Fibroblast of pulmonary artery (primary cell): ENCODE results near the gene CYSLTR2.

ENCODE experiments used
- DNase-seq: peaks from one replicate; pipeline ENCODE4 v3.0.0-alpha.2; 2010; ENCODE audit warnings: low read depth
- H3K4me3 ChIP-seq: replicated peaks from 2 replicates; pipeline ENCODE4 v1.5.1; 2011; ENCODE audit warnings: low read depth, mild to moderate bottlenecking, control low read depth, low read length, moderate library complexity
- TF ChIP-seq, protein P1 (sequence below): IDR thresholded peaks from 2 replicates; pipeline ENCODE4 v1.5.1; 2011; ENCODE audit warnings: mild to moderate bottlenecking, control low read depth, low read length, inconsistent platforms; ENCODE audit errors: missing control alignments

The CYSLTR2 gene

DNA sequence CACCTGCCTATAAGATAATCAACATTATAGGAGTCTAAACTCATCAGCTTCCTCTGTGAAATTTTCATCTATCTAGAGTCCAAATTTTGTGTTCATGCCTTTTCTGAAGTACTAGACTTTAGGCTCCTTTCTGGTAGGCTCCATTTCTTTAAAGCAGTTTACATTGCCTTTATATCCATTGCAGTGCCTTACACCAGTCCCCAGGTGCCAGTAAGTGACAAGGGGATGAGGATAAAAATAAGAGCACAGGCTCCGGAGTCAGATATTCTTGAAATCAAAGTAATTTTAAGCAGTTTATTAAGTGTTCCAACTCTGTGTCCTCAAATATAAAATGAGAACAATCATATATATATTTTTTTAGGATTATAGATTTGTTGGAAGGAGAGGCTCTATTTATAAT, 10.6 kb upstream of the CYSLTR2 start:
- no peak for DNase-seq
- H3K4me3 ChIP-seq = no peak overlapping the region
- TF ChIP-seq, protein P1, sequence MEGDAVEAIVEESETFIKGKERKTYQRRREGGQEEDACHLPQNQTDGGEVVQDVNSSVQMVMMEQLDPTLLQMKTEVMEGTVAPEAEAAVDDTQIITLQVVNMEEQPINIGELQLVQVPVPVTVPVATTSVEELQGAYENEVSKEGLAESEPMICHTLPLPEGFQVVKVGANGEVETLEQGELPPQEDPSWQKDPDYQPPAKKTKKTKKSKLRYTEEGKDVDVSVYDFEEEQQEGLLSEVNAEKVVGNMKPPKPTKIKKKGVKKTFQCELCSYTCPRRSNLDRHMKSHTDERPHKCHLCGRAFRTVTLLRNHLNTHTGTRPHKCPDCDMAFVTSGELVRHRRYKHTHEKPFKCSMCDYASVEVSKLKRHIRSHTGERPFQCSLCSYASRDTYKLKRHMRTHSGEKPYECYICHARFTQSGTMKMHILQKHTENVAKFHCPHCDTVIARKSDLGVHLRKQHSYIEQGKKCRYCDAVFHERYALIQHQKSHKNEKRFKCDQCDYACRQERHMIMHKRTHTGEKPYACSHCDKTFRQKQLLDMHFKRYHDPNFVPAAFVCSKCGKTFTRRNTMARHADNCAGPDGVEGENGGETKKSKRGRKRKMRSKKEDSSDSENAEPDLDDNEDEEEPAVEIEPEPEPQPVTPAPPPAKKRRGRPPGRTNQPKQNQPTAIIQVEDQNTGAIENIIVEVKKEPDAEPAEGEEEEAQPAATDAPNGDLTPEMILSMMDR = no peak

DNA sequence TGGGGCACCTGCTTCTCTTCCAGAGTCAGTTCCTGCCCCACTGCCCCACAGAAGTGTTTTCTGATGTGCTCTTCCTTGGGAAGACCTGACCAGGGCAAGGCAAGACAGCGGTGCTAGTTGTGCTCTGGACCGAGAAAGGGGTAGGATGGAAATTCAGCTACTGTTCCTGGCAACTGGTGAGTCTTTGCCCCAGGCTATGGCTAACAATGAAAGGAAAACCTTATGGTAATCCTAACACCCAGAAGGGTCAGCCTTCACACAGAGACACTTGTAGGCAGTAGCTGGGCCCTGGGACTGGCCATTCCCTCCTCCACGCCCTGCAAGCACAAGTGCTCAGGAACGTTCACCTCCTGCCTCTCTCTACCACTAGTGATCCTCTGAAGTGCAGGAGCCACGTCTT, 9.6 kb upstream of the CYSLTR2 start:
- no peak overlapping the region for H3K4me3 ChIP-seq
- no peak for DNase-seq
- TF ChIP-seq, protein P1 = no peak

DNA sequence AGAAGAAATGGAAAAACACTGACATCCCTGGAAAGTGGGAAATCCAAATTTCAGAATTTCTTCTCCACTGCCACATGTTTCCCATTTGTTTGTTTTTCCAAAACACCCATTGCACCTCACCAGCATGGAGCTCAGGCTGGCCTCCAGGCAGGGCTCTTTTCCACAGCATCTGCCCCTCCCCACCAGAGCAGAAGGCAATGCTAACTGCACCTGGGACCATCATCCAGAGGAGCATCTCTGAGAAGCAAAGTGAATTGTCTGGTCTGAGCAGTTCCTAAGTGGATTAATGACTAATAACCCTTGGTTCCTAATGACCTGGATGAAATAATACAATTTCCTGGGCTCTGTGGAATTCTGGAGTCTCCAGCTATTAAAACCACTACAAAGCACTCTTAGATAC, 8.8 kb upstream of the CYSLTR2 start:
- no peak overlapping the region for H3K4me3 ChIP-seq
- no peak for DNase-seq
- TF ChIP-seq, protein P1 = no peak

DNA sequence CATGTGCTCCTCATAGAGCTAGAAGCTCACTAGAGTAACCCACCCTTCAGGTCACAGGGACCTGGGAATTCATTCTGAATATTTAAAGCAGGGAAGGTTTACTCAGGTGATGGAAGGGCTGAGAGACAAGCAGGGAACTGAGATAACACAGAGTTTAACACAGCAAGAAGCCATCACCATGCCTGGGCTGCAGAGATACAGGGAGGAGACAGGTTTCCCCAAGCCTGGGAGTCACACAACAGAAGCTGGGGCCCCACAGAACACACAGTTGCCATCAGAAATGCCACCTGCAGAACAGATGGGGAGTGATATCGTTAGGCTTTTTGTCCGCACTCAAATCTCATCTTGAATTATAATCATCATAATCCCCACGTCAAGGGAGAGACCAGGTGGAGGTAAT, 7.9 kb upstream of the CYSLTR2 start:
- TF ChIP-seq, protein P1 = no peak
- no peak for DNase-seq
- H3K4me3 ChIP-seq = no peak overlapping the region

DNA sequence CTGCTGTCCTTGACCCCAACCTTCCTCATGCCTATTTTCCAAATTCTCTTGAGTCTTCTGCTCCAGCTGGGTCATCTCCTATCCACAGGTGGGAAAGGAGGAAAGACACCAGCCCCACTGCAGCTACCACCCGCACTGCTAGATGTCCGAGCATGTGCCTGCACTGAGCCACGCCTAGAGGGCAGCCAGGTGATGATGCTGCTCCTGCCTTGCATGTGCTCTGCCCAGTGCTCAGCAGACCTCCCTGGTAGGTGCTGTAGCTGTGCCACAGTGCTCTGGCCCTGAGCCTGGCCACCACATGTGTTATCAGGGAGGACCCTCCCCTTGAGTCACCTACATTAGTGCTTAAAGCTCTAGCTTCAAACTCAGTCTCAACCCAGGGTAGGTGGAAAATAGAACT, 6.9 kb upstream of the CYSLTR2 start:
- TF ChIP-seq, protein P1 = no peak
- H3K4me3 ChIP-seq = no peak overlapping the region
- DNase-seq = no peak

DNA sequence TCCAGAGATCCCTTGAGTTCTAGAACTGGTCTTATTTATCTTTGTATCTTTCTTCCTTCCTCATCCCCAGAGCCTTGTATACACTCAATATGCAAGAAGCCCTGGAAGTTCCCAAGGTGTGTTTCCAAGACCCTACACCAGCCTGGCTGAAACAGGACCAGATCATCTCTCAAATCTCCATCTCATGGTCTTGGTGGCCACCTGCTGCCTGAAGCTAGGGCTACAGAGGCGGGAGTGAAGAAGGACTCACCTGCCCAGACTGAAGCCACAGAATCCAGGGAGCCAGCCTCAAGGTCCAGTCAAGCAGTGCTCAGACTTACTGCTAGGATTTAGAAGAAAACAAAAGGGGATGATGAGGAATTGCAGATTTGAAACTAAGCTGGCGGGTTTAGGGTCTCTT, 6.1 kb upstream of the CYSLTR2 start:
- TF ChIP-seq, protein P1 = no peak
- H3K4me3 ChIP-seq = no peak overlapping the region
- DNase-seq = no peak

DNA sequence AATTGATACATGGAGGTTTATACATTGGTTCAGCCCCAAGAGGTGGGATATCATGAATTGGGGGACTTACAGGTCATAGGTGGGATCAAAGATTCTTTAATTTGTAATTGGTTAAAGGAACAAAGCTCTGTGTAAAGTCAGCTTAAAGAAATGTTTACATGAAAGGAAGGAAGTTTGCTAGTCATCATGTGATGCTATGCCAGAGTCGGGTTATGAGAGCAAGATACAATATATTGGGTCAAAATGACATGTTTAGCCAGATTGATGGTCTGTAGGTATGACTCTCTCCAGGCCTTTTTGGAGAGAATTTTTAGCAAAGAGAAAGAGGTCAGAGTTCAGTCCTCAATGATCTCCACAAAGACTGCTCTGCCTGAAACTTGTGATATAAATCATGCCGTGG, 5.3 kb upstream of the CYSLTR2 start:
- DNase-seq = no peak
- no peak overlapping the region for H3K4me3 ChIP-seq
- TF ChIP-seq, protein P1 = no peak
